ENCODE measurements around the gene ADI1. TPM values are rescaled to one million over a fixed set of nuclear protein-coding genes. Genes with fewer than 3 reads are reported as not detected.
A peak's percentile ranks its signal among the peaks of the same experiment; 100 is the strongest.

Gene ADI1
- total RNA-seq, 1 donor from 2014 or later: 41.6 TPM

- H3K9ac ChIP-seq (ENCODE audit: low read length): no peak overlapping the region
- no peak for TF ChIP-seq EZH2 (IDR thresholded peaks at IDR 0.05; ENCODE audit: insufficient read depth, low read length)
- TF ChIP-seq, protein P1, sequence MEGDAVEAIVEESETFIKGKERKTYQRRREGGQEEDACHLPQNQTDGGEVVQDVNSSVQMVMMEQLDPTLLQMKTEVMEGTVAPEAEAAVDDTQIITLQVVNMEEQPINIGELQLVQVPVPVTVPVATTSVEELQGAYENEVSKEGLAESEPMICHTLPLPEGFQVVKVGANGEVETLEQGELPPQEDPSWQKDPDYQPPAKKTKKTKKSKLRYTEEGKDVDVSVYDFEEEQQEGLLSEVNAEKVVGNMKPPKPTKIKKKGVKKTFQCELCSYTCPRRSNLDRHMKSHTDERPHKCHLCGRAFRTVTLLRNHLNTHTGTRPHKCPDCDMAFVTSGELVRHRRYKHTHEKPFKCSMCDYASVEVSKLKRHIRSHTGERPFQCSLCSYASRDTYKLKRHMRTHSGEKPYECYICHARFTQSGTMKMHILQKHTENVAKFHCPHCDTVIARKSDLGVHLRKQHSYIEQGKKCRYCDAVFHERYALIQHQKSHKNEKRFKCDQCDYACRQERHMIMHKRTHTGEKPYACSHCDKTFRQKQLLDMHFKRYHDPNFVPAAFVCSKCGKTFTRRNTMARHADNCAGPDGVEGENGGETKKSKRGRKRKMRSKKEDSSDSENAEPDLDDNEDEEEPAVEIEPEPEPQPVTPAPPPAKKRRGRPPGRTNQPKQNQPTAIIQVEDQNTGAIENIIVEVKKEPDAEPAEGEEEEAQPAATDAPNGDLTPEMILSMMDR (IDR thresholded peaks at IDR 0.05; ENCODE audit: insufficient read depth, low read depth, low read length): no peak
- Mint-ChIP-seq H3K27ac (ENCODE audit: unreplicated experiment) (no peak overlapping the region), H3K36me3 (ENCODE audit: low read depth, unreplicated experiment) (peaks cover 3% of the 10 kb centered on the region), H3K4me3 (ENCODE audit: unreplicated experiment) (peak overlapping the region; percentile 82), H3K9me3 (ENCODE audit: unreplicated experiment) (peaks cover 3% of the 10 kb centered on the region), H3K4me1 (ENCODE audit: low read depth, unreplicated experiment) (peaks cover 22% of the 10 kb centered on the region), H3K27me3 (ENCODE audit: low read depth, unreplicated experiment) (no peaks in the 10 kb centered on the region)
- no peaks in the 10 kb centered on the region for H3K9me3 ChIP-seq (ENCODE audit: insufficient read depth, low read depth, low read length)
- no peak overlapping the region for H3K27ac ChIP-seq (ENCODE audit: low read depth, low read length)
- no peaks in the 10 kb centered on the region for H3K36me3 ChIP-seq (ENCODE audit: insufficient read depth, low read length)
- H2AFZ ChIP-seq (ENCODE audit: low read depth, low read length): no peak overlapping the region
- no peak overlapping the region for H3K4me3 ChIP-seq (ENCODE audit: insufficient read depth, low read depth, low read length)
- H3K27me3 ChIP-seq (ENCODE audit: insufficient read depth, low read length): no peaks in the 10 kb centered on the region
- FAIRE-seq: no peak
- H4K20me1 ChIP-seq (ENCODE audit: insufficient read depth, low read length): no peaks in the 10 kb centered on the region
- peaks cover 19% of the 10 kb centered on the region for H3K79me2 ChIP-seq (ENCODE audit: insufficient read depth, low read length)
- peaks cover 21% of the 10 kb centered on the region for H3K4me1 ChIP-seq (ENCODE audit: insufficient read depth, low read length)
- peak overlapping the region; percentile 91 for H3K4me2 ChIP-seq (ENCODE audit: low read length)
- DNase-seq (ENCODE audit: low read depth): no peak
These were observed 1.3 kb upstream of the ADI1 start for GRCh38 chr2:3520591-3520990.

GRCh38 chr2:3518496-3519254 lies 656 bp downstream of the ADI1 start:
- H3K27ac Mint-ChIP-seq (ENCODE audit: unreplicated experiment): no peak overlapping the region
- peak overlapping the region; percentile 91 for H3K4me3 Mint-ChIP-seq (ENCODE audit: unreplicated experiment)
- H3K4me2 ChIP-seq (ENCODE audit: low read length): peak overlapping the region; percentile 91
- peaks cover 19% of the 10 kb centered on the region for H3K79me2 ChIP-seq (ENCODE audit: insufficient read depth, low read length)
- H3K27ac ChIP-seq (ENCODE audit: low read depth, low read length): peak overlapping the region; percentile 89
- peaks cover 10% of the 10 kb centered on the region for H3K4me1 ChIP-seq (ENCODE audit: insufficient read depth, low read length)
- H3K27me3 Mint-ChIP-seq (ENCODE audit: low read depth, unreplicated experiment): no peaks in the 10 kb centered on the region
- peak overlapping the region; percentile 91 for H3K9ac ChIP-seq (ENCODE audit: low read length)
- FAIRE-seq: no peak
- peaks cover 15% of the 10 kb centered on the region for H3K4me1 Mint-ChIP-seq (ENCODE audit: low read depth, unreplicated experiment)
- no peaks in the 10 kb centered on the region for H3K9me3 ChIP-seq (ENCODE audit: insufficient read depth, low read depth, low read length)
- H3K9me3 Mint-ChIP-seq (ENCODE audit: unreplicated experiment): peaks cover 7% of the 10 kb centered on the region
- peak overlapping the region; percentile 86 for H2AFZ ChIP-seq (ENCODE audit: low read depth, low read length)
- no peaks in the 10 kb centered on the region for H3K27me3 ChIP-seq (ENCODE audit: insufficient read depth, low read length)
- TF ChIP-seq, protein P1 (IDR thresholded peaks at IDR 0.05; ENCODE audit: insufficient read depth, low read depth, low read length): no peak
- TF ChIP-seq EZH2 (IDR thresholded peaks at IDR 0.05; ENCODE audit: insufficient read depth, low read length): no peak
- peaks cover under 1% of the 10 kb centered on the region for H3K36me3 ChIP-seq (ENCODE audit: insufficient read depth, low read length)
- DNase-seq (ENCODE audit: low read depth): peak; percentile 77
- peak overlapping the region; percentile 85 for H3K4me3 ChIP-seq (ENCODE audit: insufficient read depth, low read depth, low read length)
- H4K20me1 ChIP-seq (ENCODE audit: insufficient read depth, low read length): no peaks in the 10 kb centered on the region
- peaks cover 8% of the 10 kb centered on the region for H3K36me3 Mint-ChIP-seq (ENCODE audit: low read depth, unreplicated experiment)

- Histone ChIP-seq H3K4me2 (ENCODE audit: low read length) (peak overlapping the region; percentile 87), H2AFZ (ENCODE audit: low read depth, low read length) (peak overlapping the region; percentile 81), H4K20me1 (ENCODE audit: insufficient read depth, low read length) (no peaks in the 10 kb centered on the region), H3K36me3 (ENCODE audit: insufficient read depth, low read length) (peaks cover 5% of the 10 kb centered on the region), H3K79me2 (ENCODE audit: insufficient read depth, low read length) (peaks cover 19% of the 10 kb centered on the region), H3K9me3 (ENCODE audit: insufficient read depth, low read depth, low read length) (no peaks in the 10 kb centered on the region), H3K9ac (ENCODE audit: low read length) (peak overlapping the region; percentile 87), H3K27me3 (ENCODE audit: insufficient read depth, low read length) (no peaks in the 10 kb centered on the region), H3K27ac (ENCODE audit: low read depth, low read length) (peak overlapping the region; percentile 89), H3K4me3 (ENCODE audit: insufficient read depth, low read depth, low read length) (peak overlapping the region; percentile 85), H3K4me1 (ENCODE audit: insufficient read depth, low read length) (peaks cover 4% of the 10 kb centered on the region)
- FAIRE-seq: no peak
- peak overlapping the region; percentile 91 for H3K4me3 Mint-ChIP-seq (ENCODE audit: unreplicated experiment)
- DNase-seq (ENCODE audit: low read depth): no peak
- TF ChIP-seq EZH2 (IDR thresholded peaks at IDR 0.05; ENCODE audit: insufficient read depth, low read length): no peak
- TF ChIP-seq, protein P1 (IDR thresholded peaks at IDR 0.05; ENCODE audit: insufficient read depth, low read depth, low read length): no peak
- H3K27me3 Mint-ChIP-seq (ENCODE audit: low read depth, unreplicated experiment): no peaks in the 10 kb centered on the region
- H3K9me3 Mint-ChIP-seq (ENCODE audit: unreplicated experiment): peaks cover 7% of the 10 kb centered on the region
- no peak overlapping the region for H3K27ac Mint-ChIP-seq (ENCODE audit: unreplicated experiment)
- peaks cover 11% of the 10 kb centered on the region for H3K36me3 Mint-ChIP-seq (ENCODE audit: low read depth, unreplicated experiment)
- H3K4me1 Mint-ChIP-seq (ENCODE audit: low read depth, unreplicated experiment): peaks cover 8% of the 10 kb centered on the region
These were observed 1.3 kb downstream of the ADI1 start for GRCh38 chr2:3517948-3518495.

Data from astrocyte (in vitro differentiated cells and primary cell).